IPS DF 6.9 (cell line): ENCODE results near the gene ACAP2.

Experiments used
- DNase-seq: peaks from one replicate; pipeline ENCODE4 v3.0.0-alpha.2; 2013; ENCODE audit warnings: low read depth, low spot score
- H3K27ac ChIP-seq: one replicate; pipeline ENCODE4 v1.5.1; 2013; ENCODE audit warnings: low read length, control low read depth
- H3K27me3 ChIP-seq: 2 replicates; pipeline ENCODE4 v1.6.1; 2013; ENCODE audit warnings: mild to moderate bottlenecking, low read length; ENCODE audit not compliant: control insufficient read depth, insufficient read depth
- H3K36me3 ChIP-seq: 2 replicates; pipeline ENCODE4 v1.6.1; 2013; ENCODE audit warnings: low read length; ENCODE audit not compliant: control insufficient read depth, insufficient read depth
- H3K4me1 ChIP-seq: 2 replicates; pipeline ENCODE4 v1.6.1; 2013; ENCODE audit warnings: low read length; ENCODE audit not compliant: control insufficient read depth, insufficient read depth
- H3K4me3 ChIP-seq: 2 replicates; pipeline ENCODE4 v1.5.1; 2013; ENCODE audit warnings: mild to moderate bottlenecking, low read length
- H3K9me3 ChIP-seq: 2 replicates; pipeline ENCODE4 v1.6.1; 2013; ENCODE audit warnings: low read length, inconsistent platforms; ENCODE audit not compliant: control insufficient read depth, insufficient read depth
- WGBS: extraction: QIAGEN DNeasy Blood & Tissue Kit; methylation state at CpG from one replicate; pipeline ENCODE4 v1.1.7; 2013; ENCODE audit warnings: mixed read lengths, missing lambda C conversion rate; ENCODE audit not compliant: insufficient read length, insufficient coverage; 5-methylcytosine and 5-hydroxymethylcytosine counted together

The ACAP2 gene

GRCh38 chr3:195460091-195460713 lies 17.4 kb upstream of the ACAP2 start:
- H3K4me1 ChIP-seq, result no peaks in the 10 kb centered on the region
- no peak overlapping the region for H3K27ac ChIP-seq
- H3K27me3 ChIP-seq, result no peaks in the 10 kb centered on the region
- no peak overlapping the region for H3K4me3 ChIP-seq
- no peaks in the 10 kb centered on the region for H3K36me3 ChIP-seq
- no peak for DNase-seq
- H3K9me3 ChIP-seq, result no peaks in the 10 kb centered on the region
- no CpG with 5 or more reads among the region's 2 CpGs for WGBS

- no peak for DNase-seq
- H3K27ac ChIP-seq, result no peak overlapping the region
- no peaks in the 10 kb centered on the region for H3K4me1 ChIP-seq
- WGBS, result no CpG with 5 or more reads among the region's 2 CpGs
- no peaks in the 10 kb centered on the region for H3K27me3 ChIP-seq
- no peak overlapping the region for H3K4me3 ChIP-seq
- no peaks in the 10 kb centered on the region for H3K9me3 ChIP-seq
- no peaks in the 10 kb centered on the region for H3K36me3 ChIP-seq
These were observed 15.5 kb upstream of the ACAP2 start for GRCh38 chr3:195458316-195458717.

GRCh38 chr3:195455789-195456188 lies 13.0 kb upstream of the ACAP2 start:
- WGBS, result no CpG with 5 or more reads among the region's 7 CpGs
- H3K4me3 ChIP-seq, result no peak overlapping the region

GRCh38 chr3:195453236-195453635 lies 10.4 kb upstream of the ACAP2 start:
- Histone ChIP-seq H3K4me1 (no peaks in the 10 kb centered on the region), H3K36me3 (no peaks in the 10 kb centered on the region), H3K4me3 (no peak overlapping the region), H3K27me3 (no peaks in the 10 kb centered on the region), H3K9me3 (no peaks in the 10 kb centered on the region; the same call in 1 of the 2 replicates), H3K27ac (no peak overlapping the region)
- no CpG with 5 or more reads among the region's 3 CpGs for WGBS
- no peak for DNase-seq

More at GRCh38 chr3:195455789-195456188, 13.0 kb upstream of the ACAP2 start:
- Histone ChIP-seq H3K27ac (no peak overlapping the region), H3K36me3 (no peaks in the 10 kb centered on the region), H3K4me1 (no peaks in the 10 kb centered on the region), H3K9me3 (no peaks in the 10 kb centered on the region), H3K27me3 (no peaks in the 10 kb centered on the region)
- DNase-seq, result no peak

- Histone ChIP-seq H3K27me3 (no peaks in the 10 kb centered on the region), H3K4me3 (no peak overlapping the region), H3K27ac (no peak overlapping the region), H3K36me3 (no peaks in the 10 kb centered on the region), H3K4me1 (no peaks in the 10 kb centered on the region), H3K9me3 (no peaks in the 10 kb centered on the region; the same call in 1 of the 2 replicates)
- no CpG with 5 or more reads among the region's 6 CpGs for WGBS
- no peak for DNase-seq
These were observed 8.7 kb upstream of the ACAP2 start for GRCh38 chr3:195451373-195452015.

GRCh38 chr3:195450731-195451229 lies 8.0 kb upstream of the ACAP2 start:
- no peak for DNase-seq
- no peaks in the 10 kb centered on the region; the same call in 1 of the 2 replicates for H3K9me3 ChIP-seq
- no peaks in the 10 kb centered on the region for H3K4me1 ChIP-seq
- no peaks in the 10 kb centered on the region for H3K36me3 ChIP-seq
- H3K27ac ChIP-seq, result no peak overlapping the region
- no peaks in the 10 kb centered on the region for H3K27me3 ChIP-seq
- no CpG with 5 or more reads among the region's 5 CpGs for WGBS
- no peak overlapping the region for H3K4me3 ChIP-seq

- Histone ChIP-seq H3K4me1 (0 out of 2 replicates have a peak, but pooled peaks cover 2% of the 10 kb centered on the region), H3K27ac (no peak overlapping the region), H3K27me3 (no peaks in the 10 kb centered on the region), H3K4me3 (no peak overlapping the region), H3K36me3 (no peaks in the 10 kb centered on the region), H3K9me3 (no peaks in the 10 kb centered on the region; the same call in 1 of the 2 replicates)
- no peak for DNase-seq
- no CpG with 5 or more reads among the region's 12 CpGs for WGBS
These were observed 5.5 kb upstream of the ACAP2 start for GRCh38 chr3:195448205-195448875.

- DNase-seq, result no peak
- no peak overlapping the region for H3K27ac ChIP-seq
- H3K4me1 ChIP-seq, result 0 out of 2 replicates have a peak, but pooled peaks cover 2% of the 10 kb centered on the region
- no peaks in the 10 kb centered on the region for H3K27me3 ChIP-seq
- WGBS, result no CpG with 5 or more reads among the region's 6 CpGs
- H3K36me3 ChIP-seq, result no peaks in the 10 kb centered on the region
- no peaks in the 10 kb centered on the region; the same call in 1 of the 2 replicates for H3K9me3 ChIP-seq
- no peak overlapping the region for H3K4me3 ChIP-seq
These were observed 4.4 kb upstream of the ACAP2 start for GRCh38 chr3:195447201-195447600.

- Histone ChIP-seq H3K36me3 (no peaks in the 10 kb centered on the region), H3K27me3 (no peaks in the 10 kb centered on the region), H3K4me1 (0 out of 2 replicates have a peak, but pooled peaks cover 2% of the 10 kb centered on the region), H3K9me3 (no peaks in the 10 kb centered on the region; the same call in 1 of the 2 replicates), H3K4me3 (no peak overlapping the region), H3K27ac (no peak overlapping the region)
- no CpG with 5 or more reads among the region's 3 CpGs for WGBS
- DNase-seq, result no peak
These were observed 3.5 kb upstream of the ACAP2 start for GRCh38 chr3:195446359-195446758.

- WGBS, result no CpG with 5 or more reads among the region's 2 CpGs
- Histone ChIP-seq H3K4me3 (no peak overlapping the region), H3K9me3 (no peaks in the 10 kb centered on the region; the same call in 1 of the 2 replicates), H3K27ac (no peak overlapping the region), H3K27me3 (no peaks in the 10 kb centered on the region), H3K36me3 (no peaks in the 10 kb centered on the region), H3K4me1 (0 out of 2 replicates have a peak, but pooled peaks cover 2% of the 10 kb centered on the region)
- DNase-seq, result no peak
These were observed 3.1 kb upstream of the ACAP2 start for GRCh38 chr3:195445885-195446284.
